GM19099 (cell line): ENCODE results near the gene UBE4B.

Experiments
- POLR2A ChIP-seq: IDR thresholded peaks from 3 replicates; pipeline ENCODE4 v1.6.1; 2011; ENCODE audit warnings: low read depth; ENCODE audit not compliant: insufficient read length; ENCODE audit errors: extremely low read depth

Gene UBE4B

DNA sequence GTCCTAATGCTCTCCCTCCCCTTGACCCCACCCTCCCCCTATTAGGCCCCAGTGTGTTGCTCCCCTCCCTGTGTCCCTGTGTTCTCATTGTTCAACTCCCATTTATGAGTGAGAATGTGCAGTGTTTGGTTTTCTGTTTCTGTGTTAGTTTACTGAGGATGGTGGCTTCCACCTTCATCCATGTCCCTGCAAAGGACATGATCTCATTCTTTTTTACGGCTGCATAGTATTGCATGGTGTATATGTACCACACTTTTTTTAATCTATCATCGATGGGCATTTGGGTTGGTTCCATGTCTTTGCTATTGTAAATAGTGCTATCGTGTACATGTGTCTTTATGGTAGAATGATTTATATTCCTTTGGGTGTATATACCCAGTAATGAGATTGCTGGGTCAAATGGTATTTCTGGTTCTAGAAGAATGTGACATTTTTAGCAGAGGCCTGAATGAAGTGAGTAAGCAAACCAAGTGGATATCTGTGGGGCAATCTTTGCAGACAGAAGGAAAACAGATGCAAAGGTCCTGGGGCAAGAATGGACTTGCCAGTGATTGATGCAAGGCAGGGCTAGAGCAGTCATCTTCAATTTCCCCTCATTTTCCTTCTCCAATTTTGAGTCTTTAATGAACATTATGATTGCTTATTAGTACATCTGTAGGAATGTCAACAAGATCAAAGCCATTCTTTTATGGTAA is 50.2 kb downstream of the UBE4B start:
- no peak for TF ChIP-seq POLR2A

DNA sequence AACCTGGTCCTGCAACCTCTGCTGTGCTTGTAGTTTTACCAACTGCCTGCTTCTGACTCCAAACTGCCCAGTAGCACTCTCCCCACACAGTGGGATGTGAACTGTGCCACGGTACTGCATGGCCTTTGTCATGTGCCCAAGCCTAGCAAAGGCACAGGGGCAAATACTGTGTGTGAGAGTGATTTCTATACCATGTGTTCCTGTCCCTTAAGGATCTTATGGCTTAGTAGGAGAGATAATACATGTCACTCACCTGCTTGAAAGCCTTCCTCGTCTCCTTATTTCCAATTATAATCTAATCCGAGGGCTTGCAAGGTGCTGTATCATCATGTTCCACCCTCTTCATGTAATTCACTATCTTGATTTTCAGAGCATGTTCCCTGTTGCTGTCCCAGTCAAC is 51.3 kb downstream of the UBE4B start:
- no peak for TF ChIP-seq POLR2A

DNA sequence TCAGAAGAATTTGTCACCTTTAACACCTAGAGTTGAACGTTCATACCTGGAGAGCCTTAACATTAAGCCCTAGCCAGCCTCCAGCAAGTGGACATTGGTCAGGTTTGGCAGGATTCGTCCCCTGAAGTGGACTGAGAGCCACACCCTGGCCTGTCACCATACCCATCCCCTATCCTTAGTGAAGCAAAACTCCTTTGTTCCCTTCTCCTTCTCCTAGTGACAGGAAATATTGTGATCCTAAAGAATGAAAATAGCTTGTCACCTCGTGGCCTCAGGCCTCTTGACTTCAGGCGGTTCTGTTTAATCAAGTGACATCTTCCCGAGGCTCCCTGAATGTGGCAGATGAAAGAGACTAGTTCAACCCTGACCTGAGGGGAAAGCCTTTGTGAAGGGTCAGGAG is 52.3 kb downstream of the UBE4B start:
- no peak for TF ChIP-seq POLR2A

DNA sequence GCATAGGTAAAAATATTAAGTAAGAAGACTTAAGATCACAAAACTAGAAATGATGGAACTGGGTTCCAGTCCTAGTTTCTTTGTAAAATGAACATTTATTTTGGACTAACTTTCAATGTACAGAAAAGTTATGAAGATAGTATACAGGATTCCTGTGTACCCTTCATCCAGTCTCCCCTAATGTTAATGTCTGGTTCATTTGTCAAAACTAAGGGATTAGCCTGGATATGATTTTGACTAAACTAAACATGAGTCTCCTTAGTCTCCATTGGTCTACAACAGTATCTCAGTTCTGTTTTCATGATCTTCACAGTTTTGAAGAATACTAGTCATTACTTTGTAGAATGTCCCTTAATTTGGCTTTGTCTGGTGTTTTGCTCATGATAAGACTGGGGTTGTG is 54.5 kb downstream of the UBE4B start:
- TF ChIP-seq POLR2A, result no peak

DNA sequence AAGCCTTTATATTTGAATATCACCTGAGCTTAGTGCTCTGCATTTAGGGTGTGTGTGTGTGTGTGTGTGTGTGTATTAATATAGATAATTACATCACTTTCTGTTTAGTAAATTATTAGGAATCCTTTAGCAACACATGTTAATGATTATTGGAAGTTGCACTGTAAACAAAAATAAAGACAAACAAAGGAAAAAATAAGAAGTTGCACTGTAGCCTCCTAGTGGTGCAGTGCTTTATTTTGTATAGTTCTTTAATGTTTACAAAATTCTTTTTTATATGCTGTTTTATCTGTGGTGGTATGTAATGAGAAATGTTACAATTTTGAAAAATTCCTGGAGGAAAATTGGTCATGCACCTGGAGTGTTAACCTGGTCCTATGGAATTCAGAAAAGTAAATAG is 69.2 kb downstream of the UBE4B start:
- TF ChIP-seq POLR2A, result no peak

DNA sequence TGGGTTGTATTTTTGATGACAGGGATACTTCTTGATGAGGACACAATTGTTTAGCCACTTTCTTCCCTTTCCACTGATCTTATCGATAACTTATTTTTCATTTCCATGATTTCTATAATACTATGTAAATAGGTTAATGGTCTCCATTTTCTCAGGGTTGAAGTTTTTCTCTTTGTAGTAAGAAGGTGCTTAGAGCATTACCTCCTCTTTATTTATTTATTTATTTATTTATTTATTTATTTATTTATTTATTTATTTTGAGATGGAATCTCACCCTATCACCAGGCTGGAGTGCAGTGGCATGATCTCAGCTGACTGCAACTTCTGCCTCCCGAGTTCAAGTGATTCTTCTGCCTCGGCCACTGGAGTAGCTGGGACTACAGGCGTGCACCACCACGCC is 70.4 kb downstream of the UBE4B start:
- no peak for TF ChIP-seq POLR2A

- TF ChIP-seq POLR2A, result no peak
These were observed 72.1 kb downstream of the UBE4B start for GRCh38 chr1:10104834-10105233.

- no peak for TF ChIP-seq POLR2A
These were observed 72.7 kb downstream of the UBE4B start for GRCh38 chr1:10105484-10105883.

DNA sequence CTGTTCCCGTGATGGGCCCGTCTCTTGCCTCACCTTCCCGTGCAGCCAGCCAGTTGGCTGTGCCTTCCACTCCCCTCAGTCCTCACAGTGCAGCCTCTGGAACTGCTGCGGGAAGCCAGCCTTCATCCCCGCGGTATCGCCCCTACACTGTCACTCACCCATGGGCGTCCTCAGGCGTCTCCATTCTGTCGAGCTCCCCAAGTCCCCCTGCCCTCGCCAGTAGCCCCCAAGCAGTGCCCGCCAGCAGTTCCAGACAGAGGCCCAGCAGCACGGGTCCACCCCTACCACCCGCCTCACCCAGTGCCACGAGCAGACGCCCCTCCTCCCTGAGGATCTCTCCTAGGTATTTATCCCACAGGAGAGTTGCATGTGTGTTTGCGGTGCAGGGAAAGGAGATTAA is 73.5 kb downstream of the UBE4B start:
- no peak for TF ChIP-seq POLR2A

DNA sequence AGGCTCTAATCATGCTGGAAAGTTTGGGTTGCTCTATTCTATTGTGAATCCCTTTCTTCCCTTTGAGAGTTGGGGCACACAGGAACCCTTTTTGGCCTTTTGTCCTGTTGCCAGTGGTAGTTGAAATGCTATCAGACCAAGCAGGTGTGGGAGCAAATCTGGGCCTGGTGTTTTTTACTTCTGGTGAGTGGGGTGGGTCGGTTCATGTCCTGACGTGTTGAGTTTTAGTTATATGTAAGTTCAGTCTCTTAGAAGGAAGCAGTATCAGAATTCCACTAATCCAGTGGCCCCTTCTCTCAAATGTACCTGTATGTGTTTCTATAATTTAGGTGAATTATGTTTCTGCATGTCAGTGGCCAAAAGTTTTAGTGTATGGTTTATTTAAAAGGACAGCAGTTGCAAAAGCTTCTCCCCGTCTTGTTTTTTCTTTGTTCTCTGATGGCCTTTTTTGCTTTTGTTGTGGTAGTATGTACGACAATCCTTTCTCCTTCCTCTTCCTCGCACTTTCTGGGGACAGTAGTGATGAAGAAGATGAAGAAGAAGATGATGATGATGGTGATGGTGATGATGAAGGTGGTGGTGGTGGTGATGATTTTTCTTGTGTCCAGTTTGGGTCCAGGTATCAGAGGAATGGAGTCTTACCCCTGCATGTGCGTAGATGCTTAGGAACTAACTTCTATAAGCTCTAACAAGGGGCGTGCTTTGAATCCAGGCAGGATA is 74.2 kb downstream of the UBE4B start:
- no peak for TF ChIP-seq POLR2A

GRCh38 chr1:10108134-10108663 is 75.4 kb downstream of the UBE4B start:
- TF ChIP-seq POLR2A, result no peak

DNA sequence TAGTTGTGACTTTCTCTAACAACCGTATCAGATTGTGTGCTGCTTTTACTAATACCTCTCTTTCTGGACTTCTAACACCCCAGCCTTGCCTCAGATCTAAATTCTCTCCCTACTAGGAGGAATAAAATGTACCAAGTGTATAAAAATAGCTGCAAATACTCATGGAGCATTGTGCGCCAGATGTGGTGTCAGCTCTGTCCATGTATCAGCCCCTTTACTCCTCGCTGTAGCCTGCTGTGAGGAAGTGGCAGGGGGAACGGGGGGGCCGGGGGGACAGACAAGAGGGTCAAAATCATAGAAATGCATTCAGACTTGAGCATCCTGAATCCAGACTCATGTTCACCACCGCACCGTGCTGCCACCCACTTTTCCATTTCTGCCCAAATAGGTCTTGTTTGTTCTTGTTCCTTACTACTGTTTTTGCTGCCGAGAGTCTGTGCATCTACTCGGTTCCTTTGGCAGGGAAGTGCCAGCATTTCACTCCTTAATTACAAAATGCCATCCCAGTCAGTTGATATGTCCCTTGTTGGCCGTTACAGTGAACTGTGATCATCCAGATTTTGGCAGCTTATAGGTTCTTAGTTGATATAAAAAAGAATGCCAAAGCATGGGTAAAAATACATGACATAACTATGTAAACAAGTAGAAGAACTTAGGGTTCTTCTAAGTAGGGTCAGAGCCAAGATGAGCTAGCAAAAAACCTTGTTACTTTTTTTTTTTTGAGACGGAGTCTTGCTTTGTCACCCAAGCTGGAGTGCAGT is 76.4 kb downstream of the UBE4B start:
- TF ChIP-seq POLR2A, result no peak

GRCh38 chr1:10113501-10113900 is 80.7 kb downstream of the UBE4B start:
- TF ChIP-seq POLR2A, result no peak

- TF ChIP-seq POLR2A, result no peak
These were observed 82.0 kb downstream of the UBE4B start for GRCh38 chr1:10114746-10115145.

DNA sequence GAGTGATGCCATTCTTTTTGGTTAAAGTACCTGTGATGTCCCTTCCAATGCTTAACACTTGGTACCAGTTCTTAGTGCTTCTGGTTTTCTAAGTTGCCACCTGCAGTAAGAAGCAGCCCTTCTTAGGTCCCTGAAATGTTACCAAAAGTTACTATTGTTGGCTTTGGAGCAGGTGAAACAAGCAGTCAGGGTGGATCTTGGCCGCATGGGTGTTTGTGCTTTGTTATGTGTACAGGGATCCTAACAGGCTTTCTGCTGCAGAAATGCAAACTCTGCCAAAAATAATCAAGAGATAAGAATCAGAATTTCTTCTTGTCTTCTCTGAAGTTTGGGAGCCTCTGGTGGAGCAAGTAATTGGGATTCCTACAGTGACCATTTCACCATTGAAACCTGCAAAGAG is 84.4 kb downstream of the UBE4B start:
- TF ChIP-seq POLR2A, result no peak

DNA sequence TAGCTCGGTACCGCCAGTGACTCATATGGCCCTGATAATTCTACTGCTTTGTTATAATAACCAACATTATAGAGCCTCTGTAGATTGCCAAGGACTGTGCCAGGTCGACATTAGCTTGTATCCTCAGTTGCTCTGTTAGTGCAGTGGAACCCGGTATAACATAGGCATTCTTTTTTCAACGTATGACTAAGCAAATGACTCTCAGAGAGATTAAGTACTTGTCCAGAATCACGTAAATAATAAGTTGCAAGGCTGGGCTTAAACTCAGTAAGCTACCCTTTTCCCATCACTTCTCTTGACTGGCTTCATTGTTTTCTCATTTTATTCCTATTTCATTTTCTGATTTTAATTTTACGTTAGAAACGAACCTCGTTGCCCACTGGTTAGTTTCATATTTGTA is 85.1 kb downstream of the UBE4B start:
- TF ChIP-seq POLR2A, result no peak
